Activated CD8-positive, alpha-beta memory T cell treated with anti-CD3 and anti-CD28 coated beads for 48 hours (primary cell): ENCODE results near the gene KCNAB2.

Experiments
- DNase-seq, 3 experiments: peaks; one replicate each; pipeline ENCODE4 v3.0.0-alpha.2; 2020; ENCODE audit warnings: low read depth in 2 of 3, low spot score in 2 of 3

KCNAB2 gene

DNA sequence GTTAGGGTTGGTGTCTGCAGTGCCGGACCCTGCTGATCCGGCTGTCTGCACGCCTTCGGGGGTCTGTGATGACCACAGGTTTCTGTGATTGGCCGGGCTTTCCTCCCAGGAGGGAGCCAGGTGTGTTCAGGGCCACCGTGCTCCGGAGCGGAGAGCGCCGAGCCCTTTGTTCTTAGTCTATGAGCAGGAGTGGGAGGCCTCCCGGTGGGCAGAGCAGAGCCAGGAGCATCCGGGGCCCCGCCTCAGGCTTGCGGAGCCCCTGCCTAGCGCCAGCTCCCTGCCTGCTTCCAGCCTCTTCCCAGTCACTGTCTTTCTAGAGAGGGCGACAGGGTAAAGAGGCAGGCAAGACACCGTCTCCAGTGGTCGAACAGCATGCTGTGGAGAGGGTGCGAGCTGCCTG, 31.8 kb downstream of the KCNAB2 start:
- DNase-seq, result no peak

DNA sequence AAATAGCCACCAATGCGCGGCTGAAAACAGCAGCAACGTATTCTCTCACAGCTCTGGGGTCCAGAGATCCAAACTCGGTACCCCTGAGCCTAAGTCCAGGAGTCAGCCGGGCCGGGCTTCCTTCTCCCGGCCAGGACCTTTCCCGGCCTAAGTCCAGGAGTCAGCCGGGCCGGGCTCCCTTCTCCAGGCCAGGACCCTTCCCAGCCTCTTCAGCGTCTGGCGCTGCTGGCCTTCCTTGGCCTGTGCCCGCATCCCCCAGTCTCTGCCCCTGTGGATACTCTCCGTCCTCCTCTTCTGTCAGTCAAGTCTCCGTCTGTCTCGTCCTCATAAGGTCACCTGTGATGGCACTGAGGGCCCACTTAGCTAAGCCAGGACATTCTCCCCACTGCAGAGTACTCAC, 32.2 kb downstream of the KCNAB2 start:
- no peak for DNase-seq

DNA sequence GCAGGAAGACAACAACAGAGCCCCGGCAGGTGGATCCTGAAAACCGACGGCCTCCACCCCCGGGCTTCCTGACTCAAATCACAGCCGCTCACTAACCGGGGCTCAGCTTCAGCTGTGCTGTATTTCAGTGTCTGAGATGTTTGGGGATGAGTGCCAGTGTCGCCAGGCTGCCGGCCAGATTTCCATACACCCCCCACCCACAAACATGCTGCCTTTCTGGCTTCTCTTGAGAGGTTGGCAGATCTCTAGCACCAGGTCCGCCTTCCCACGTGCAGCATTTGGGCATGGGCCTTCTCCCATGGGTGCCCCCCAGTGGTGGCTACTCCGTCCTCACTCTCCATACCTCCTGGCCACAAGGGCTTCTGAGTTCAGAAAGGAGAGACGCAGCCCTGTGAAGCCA, 34.8 kb downstream of the KCNAB2 start:
- no peak for DNase-seq

DNA sequence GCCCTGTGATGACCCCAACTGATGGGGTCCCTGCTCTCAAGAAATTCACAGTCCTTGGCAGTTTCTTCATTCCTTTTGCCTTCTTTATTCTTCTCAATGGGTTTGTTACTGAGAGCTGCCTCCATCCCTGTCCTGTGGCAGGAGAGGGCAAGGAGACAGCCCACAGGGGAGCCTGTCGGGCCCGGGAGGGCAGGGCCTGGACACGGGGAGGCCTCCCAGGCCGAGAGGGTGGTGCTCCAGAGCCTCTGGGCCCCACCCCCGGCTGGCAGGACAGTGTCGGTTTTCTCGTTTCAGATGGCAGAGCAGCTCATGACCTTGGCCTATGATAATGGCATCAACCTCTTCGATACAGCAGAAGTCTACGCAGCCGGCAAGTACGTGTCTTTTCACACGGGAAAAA, 36.2 kb downstream of the KCNAB2 start:
- DNase-seq, result no peak

DNA sequence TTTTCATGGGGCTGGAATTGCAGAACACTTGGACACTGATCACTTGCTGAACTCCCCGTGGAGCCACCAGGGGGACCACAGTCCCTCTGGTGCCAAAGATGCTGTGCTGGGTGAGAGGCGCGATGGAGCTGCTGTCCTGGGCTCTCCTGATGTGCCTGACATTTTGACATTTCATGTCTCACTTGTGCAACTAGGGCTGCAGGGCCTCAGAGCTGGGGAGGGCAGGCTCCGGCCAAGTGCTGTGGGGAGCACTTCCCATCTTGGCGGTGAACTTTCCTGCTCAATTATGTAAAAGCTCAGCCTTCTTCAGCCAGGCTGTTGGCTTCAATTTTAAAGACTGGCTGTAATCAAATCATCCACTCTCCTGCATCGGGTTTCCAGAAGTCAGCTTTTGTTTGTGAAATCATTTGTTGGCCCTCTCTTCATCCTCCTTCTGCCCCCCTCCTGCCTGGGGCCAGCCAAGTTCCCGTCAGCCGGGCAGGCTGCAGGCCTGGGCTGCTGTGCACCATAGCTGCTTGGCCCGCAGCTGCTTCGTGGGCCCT, 36.8 kb downstream of the KCNAB2 start:
- no peak for DNase-seq

DNA sequence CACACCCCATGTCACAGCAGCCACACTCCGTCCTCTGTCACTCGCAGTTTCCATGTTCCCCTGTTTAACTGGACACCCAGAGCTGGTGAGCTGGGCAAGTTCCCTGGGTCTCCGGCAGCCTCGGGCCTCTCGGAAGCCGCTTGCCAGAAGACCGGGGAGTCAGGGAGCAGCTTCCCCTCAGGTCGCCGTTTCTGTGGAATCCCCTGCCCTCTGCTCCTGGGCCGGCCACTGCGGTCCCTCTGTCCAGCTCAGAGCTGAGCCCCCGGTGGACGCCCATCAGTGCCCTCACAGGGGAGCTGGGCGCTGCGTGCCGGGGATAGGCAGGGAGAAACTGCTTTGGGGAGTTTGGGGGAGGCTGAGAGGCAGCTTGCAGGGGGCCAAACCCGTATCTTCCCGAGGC, 37.7 kb downstream of the KCNAB2 start:
- DNase-seq, result no peak

DNA sequence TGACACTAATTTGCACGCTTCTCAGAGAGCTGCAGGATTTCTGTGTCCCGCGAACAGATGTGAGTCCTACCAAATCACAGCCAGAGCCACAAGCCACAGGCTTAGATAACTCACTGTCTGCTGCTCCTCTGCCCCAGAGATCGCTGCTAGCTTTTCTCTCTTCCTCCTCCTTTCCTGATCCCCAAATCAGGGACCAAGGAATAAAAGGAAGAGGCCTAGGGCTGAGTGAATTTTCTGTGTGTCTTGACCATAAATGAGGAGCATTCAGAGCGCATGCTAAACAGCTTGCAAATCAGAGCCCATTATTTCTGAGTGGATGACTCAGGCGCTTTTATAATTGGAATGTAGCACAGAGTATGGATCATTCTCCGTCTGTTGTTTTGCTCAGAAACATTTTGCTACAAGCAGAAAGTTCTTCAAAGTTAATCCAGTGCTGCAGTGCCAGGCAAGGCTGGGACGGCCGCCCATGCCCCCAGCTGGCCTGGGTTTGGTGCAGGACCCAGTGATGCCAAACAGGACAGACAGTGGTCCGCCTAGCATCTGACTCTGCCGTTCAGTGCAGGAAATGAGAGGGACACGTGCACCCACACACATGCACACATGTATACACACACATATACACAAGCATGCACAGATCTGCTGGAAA, 38.2 kb downstream of the KCNAB2 start:
- no peak for DNase-seq

DNA sequence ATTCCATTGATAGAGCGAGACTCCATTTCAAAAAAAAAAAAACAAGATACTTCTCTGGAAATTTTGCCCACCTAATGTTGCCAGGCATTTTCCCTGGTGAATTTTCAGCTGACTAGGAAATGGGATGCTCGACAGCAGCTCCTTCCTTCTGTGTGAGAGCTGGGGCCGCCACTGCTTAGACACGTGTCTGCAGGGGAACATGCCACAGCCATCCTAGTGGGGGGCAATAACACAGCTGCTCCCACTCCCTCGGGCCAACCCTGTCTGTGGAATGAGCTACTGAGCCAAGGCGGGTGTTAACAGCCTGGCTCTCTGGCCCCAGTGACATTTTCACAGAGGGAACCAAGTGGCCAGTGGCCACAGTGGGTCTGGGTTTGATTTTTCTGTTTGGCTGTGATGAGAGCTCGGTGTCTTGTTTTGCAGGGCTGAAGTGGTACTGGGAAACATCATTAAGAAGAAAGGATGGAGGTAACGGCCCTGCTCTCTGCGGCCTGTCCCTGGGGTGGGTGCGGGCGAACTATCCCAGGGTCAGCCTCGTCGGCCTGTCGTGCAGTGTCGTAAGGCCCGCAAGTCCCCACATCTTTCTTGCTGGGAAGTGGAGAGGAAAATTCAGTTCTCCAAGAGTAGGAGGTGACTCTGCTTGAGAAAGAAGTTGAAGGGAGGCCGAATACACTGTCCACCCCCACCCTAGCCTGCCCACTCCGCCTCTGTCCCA, 39.2 kb downstream of the KCNAB2 start:
- DNase-seq, result no peak

DNA sequence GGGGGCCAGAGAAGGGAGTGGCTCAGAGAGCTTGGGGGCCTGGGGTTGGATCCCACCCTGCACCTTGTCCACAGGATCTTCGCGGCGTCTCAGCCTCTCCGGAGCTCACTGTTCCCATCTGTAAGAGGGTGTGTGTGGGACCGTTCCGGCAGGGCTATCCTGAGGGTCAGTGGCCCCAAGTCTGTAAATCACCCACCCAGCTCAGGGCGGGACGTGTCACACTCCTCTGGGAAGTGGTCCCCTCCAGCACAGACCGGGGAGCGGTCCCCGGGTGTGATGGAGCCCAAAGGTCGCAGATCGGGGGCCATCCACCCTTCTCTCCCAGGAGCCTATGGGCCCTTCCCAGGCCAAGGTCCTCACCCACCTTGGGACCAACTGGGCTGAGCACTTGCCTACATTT, 40.0 kb downstream of the KCNAB2 start:
- DNase-seq, result no peak

DNA sequence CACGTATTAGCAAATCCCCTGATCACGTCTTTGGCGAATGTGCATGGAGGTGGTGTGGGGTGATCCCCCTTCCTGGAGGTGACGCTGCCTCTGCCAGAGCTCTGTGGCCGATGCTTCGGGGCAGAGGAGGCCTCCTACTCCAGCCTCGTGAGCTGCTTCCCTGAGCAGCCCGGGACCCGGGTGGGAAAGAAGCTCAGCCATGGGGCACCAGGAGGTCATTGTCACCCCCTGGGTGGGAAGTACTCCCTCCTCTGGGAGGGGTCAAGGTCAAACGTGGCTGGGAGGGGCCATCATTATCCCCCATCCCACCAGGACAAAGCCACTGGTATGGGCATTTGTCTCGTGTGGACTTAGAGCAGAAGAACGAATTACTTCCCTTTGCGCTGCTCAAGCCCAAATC, 40.7 kb downstream of the KCNAB2 start:
- no peak for DNase-seq

DNA sequence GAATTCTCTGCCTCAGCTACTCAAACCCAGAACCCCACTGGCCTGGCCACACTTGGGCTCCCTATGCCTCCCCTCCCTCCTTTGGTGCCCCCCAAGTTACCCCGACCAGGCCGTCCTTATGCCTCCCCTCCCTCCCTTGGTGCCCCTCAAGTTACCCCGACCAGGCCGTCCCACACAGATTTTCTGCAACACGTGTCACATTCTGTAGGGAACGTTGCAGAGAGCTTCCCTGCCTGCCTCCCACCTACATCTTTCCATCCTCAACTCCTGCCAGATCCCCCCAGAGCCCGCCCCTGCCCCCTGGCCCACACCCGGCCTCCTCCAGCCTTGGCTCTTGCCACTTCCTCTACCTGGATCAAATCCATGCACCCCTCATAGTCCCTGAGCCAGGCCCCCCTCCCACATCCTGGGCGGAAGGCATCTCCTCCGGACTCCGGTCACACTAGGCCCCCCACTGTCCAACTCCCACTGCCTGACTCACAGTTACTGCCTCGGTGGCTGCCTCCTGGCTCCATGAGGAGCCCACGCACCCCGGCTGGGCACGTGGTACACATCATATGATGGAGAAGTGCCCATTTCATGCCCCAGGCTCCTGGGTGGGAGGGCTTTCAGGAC, 41.2 kb downstream of the KCNAB2 start:
- no peak for DNase-seq

DNA sequence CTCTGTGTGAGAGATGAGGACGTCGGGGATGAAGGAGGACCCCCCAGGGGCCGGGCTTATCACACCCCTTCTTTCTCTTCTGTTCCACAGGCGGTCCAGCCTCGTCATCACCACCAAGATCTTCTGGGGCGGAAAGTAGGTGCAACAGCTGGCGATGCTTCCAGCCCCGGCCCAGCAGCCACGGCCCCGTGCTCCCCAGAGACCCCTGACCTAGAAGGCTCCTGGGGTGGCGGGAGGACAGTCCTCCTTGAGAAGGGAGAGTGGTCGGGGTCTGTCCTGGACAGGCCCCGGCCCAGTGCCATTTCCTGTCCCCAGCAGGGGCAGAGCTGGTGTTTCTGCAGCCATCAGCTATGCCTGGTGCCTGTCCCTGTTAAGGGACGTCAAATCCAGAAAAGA, 41.7 kb downstream of the KCNAB2 start:
- no peak for DNase-seq

DNA sequence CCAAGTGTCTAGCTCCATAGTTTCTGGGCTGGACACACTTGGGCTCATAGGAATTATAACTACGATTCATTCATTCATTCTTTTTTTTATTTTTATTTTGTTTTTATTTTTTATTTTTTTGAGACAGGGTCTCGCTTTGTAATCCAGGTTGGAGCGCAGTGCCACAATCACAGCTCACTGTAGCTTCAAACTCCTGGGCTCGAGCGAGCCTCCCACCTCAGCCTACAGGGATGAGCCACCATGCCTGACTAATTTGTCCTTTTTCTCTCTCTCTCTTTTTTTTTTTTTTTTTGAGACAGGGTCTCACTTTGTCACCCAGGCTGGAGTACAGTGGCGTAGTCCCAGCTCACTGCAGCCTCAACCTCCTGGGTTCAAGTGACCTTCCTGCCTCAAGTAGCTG, 42.3 kb downstream of the KCNAB2 start:
- no peak for DNase-seq

DNA sequence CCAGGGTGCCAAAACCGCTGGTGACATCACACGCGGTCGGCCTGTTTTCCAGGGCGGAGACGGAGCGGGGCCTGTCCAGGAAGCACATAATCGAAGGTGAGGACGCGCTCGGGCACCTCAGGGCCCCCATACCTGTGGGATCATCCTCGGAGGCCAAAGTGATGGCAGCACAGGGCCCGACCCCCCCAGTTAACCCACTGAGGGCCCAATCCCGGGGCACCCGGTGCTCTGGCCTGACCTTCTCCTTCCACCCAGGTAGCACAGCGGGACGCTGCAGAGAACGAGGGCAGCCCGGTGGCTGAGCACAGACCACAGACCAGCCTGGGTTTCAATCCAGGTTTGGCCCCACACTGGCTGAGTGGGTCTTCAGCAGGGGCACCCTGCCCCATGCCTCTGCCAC, 43.3 kb downstream of the KCNAB2 start:
- no peak for DNase-seq

DNA sequence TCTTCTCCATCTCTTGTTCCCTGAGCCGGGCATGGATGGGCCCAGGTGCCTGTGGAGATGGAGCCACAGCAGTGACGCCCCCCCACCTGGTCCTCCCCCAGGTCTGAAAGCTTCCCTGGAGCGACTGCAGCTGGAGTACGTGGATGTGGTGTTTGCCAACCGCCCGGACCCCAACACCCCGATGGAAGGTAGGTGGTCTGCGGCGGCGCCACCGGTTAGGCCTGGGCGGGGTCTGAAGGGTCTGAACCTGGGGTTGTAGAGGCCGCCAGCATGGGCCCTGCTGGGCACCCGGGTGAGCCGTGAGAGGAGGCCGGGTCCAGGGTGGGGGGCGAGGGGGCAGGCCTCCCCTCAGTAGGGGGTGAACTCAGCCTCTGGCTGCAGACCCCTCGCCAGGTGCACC, 44.6 kb downstream of the KCNAB2 start:
- no peak for DNase-seq

DNA sequence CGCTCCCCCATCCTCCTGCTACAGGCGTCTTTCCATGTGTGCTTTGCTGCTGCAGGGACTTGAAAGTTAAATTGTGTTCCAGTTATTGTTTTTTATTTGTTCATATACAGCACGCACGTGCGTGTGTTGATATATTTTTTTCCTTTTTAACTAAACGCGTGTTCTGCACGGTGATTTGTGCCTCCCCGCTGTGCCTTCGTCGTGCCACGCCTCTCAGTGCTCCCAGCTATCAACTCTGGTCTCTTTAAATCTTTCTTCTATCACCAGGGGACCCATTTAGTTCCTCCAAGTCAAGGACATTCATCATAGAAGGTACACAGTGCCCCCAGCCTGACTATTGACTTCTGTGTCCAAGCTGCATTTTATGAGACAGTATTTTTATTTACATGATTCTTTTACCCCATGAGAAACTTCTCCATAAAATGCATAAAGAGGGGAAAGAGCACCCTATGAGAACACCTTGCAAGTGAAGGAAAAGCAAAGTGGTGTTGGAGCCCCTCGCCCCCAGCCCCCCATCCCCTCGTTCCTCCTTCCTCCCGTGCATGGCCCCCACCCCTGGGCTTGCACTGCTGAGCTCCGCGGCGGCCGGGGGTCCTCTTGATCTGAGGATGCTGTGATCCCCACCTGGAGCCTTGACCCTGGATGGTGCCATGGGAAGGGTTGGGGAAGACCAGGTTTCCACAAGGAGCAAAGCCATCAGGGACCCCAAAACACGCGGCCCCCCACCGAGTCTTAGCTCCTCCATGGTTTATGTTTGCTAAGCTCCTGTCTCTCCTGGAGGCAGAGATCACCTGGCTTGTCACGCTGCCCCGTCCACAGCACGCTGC, 45.5 kb downstream of the KCNAB2 start:
- DNase-seq, result no peak

DNA sequence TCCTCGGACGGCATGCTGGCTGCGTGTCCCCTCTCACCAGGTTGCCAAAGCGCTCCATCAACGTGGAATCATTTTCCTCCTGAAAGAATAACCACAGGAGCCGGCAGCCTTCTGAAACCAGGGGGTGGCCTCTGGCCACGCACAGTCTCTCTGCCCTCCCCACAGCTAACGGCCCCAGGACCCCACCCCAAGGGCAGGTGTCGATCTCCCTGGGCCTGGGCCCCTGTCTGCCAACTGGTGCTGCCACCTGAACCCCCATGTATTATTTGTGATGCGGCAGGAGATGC, 46.1 kb downstream of the KCNAB2 start:
- DNase-seq, result no peak

DNA sequence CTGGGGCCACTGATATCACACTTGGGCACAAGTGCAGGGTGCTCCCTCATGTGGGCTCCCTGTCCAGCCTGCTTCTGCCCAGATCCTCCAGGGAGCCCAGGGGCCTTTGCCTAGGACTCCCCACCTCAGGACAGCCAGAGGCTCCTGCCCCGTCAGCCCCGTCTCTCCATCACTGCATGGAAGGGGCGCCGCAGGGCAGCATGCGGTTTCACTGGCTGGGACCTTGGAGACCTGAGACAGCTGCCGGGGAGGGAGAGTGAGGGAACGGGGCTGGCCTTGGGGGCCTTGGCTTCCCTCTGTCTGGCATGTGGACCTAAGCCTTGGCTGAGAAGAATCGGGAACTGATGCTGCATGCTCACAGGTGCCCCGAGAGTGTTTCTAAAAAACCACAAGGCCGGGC, 46.5 kb downstream of the KCNAB2 start:
- no peak for DNase-seq

DNA sequence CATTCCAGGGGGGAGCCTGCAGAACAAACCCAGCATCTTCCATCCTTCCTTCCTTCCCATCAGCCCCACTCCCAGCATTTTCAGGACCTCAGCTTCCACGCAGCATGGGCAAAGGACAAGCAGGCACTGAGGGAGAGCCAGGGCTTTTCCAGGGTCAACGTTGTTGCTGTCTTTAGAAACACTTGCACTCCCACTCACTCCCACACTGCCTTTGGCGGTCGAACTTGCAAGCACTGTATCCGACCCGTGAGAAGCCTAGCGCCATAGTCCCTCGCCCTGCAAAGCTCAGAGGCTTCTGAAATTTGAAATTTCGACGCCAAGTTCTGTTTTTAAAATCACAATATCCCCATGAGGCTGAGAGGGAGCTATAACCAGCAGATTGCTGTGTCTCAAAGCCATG, 47.4 kb downstream of the KCNAB2 start:
- no peak for DNase-seq

DNA sequence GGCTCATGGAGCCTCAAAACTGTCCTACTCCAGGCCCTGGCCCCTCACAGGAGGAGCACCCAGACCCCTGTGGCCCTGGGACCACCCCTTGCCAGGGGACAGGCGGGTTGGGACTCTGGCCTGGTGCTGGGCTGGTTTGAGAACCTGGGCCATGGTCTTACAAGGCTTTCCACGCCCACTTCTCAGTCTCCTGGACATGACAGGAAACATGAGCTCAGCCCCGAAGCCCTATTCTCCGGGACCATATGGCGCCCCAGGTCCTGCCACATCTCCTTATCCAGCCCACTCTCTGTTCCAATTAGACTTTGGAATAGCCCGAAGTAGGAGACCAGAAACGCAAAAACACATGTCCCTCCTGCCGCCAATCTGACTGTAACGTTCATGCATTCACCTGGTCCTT, 47.9 kb downstream of the KCNAB2 start:
- no peak for DNase-seq

DNA sequence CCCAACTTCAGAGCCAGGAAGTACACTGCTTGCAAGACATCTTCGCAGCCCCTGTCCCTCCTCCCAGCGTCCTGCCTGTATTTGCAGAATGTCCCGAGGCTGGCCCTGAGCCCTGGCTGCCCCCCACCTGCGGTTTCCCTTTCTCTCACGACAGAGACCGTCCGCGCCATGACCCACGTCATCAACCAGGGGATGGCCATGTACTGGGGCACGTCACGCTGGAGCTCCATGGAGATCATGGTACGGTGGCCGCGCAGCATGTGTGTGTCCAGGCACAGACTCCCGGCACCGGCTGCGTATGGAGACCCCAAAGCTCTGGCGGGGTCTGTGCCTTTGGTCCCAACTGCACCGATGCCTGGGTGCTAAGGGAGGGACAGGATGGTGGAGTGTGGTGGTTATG, 48.6 kb downstream of the KCNAB2 start:
- DNase-seq, result no peak
